NCI-H2081 (cell line): ENCODE measurements around the gene CEP131.

Experiments
- DNase-seq, 2 experiments: peaks; one replicate each; lab custom pipeline; 2025; lab: John Stamatoyannopoulos, UW

CEP131 gene

DNA sequence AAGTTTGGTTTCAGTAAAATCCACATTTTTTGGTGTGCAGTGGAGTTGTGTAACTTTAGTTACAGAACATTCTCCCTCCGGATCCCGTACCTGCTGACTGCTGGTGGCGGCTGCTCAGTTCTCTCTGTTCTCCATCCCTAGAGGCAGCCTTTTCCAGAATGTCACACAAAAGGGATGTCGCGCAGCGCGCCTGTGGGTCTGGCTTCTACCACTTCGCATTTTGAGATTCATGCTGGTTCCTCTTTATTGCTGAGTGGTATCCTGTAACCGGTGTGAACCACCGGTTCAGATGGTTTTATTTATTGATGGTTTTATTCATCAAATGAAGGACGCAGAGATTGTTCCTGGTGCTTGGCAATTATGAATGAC lies 981 bp upstream of the CEP131 start:
- peak in 1 of 2 experiments; percentile 26 for DNase-seq

DNA sequence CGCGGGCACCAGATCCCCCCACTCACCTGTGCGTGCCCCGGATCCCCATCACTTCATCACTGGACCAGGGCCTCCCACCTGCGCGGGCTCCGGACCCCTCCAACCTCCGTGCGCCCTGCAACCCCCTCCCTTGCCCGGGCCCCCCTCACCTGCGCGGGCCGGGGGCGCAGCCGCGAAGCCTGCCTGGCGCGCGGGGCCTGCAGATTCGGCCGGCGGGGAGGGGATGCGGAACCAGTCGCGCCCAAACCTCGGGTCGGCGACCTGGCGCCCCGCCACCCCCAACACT lies 202 bp downstream of the CEP131 start:
- no peak for DNase-seq

DNA sequence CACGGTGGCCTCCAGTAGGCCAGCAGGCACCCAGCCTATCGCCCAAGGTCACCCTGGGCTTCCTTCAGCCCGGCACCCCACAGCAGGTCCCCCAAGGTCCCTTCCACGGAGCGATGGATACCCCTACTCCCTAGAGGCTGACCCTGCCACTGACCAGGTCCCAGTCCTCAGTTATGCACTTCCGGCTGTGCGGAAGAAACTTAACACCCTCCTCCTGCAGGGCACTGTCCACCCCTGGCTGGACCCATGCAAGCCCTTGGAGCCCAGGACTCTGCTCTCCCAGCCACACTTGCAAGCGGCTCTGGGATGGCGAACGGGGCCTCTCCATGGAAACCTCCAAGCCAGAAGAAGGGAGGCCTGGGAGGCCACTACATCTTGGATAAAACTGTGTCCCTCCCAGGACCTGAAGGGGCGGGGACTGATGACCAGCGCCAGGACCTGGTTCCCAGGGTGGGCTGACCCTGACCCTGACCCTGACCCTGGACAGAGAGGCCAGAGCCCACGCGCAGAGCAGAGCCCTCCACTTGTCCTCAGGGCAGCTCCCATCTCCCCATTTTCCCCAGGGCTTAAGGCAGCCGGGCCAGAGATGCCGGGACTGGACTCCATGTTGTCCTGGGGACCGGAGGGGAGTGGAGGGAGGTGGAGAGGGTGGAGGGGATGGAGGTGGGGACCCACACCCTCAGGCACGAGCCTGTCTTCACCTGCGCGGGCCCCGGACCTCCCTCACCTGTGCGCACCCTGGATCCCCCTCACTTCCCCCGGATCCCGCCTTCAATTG lies 734 bp downstream of the CEP131 start:
- DNase-seq, result no peak

DNA sequence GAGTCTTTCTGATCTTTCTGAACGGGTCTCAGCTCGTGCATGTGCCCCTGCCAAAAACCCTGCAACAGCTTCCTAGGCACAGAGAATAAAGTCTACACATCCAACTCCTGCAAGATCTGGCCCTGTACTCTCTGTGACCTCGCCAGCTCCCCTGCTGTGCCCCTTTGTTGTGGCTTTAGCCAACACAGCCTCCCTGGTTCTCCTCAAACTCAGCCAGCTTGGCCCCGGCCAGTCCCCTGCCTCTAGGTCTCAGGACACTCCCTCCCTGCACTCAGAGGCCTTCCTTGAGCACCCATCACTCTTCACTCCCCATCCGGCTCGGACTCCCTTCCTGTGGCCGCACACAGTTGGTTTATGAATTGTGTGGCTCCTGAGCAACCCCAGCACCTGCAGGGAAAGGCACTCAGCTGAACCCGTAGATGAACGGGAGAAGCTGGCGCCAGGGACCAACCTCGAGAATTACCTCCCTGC lies 1.4 kb downstream of the CEP131 start:
- DNase-seq, result no peak

DNA sequence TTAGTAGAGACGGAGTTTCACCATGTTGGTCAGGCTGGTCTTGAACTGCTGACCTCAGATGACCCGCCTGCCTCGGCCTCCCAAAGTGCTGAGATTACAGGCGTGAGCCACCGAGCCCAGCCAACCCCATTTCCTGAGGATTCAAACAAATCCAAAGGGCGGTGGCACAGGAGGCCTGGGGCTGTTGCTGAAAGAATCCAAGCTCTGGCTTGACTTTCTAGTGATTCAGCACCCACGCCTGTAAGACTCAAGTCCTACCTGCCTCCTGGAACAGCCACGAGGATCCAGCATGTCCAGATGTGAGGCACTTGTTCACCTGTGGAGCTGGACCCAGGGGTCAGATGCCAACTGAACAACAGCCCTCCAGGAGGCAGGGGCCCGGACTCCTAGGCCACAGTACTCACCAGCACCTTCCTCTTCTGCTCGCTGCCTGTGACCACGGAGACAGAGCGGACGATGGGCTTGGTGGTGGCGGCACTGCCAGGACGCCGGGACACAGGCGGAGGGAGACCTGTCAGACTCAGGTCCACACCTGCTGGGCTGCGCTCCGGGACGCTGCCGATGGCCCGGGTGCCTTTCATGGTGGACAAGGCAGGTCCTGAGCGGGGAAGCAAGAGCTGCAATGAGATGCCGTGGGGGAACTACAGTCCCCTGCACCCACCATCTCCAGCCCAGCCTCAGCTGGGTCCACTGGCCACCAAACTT lies 3.1 kb downstream of the CEP131 start:
- DNase-seq, result no peak

DNA sequence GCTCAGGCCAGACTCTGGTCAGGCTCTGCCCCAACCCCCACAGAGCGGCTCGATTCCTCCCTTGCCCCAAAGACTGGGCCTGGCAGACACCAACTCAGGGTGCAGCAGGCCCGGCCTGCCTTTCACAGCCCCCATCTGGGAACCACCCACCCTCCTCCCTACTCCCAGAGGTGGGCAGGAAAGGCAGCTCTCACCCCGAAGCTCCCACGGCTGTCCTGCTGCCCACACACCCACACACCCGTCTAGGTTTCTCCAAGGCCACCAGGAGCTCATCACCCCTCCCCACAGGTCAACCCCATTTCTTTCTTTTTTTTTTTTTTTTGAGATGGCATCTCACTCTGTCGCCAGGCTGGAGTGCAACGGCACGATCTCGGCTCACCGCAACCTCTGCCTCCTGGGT lies 3.8 kb downstream of the CEP131 start:
- DNase-seq, result no peak

DNA sequence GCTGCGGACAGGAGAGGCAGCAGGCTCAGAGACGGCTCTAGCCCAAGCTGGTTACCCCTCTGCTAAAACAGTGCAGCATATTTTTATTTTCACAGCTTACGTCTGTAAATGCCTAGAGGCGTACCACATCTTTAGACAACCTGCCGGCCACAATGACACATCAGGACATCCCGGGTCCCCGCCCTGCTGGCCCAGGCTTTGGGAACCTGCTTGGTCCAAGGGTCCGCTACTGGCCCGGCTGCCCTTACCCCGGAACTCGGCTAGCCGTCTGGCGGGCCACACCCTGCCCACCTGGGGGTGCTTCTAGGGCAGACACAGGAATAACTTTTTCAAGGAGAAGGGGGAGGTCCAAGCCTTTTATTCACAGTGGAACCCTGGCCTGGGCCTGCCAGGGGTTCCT lies 4.3 kb downstream of the CEP131 start:
- no peak for DNase-seq

DNA sequence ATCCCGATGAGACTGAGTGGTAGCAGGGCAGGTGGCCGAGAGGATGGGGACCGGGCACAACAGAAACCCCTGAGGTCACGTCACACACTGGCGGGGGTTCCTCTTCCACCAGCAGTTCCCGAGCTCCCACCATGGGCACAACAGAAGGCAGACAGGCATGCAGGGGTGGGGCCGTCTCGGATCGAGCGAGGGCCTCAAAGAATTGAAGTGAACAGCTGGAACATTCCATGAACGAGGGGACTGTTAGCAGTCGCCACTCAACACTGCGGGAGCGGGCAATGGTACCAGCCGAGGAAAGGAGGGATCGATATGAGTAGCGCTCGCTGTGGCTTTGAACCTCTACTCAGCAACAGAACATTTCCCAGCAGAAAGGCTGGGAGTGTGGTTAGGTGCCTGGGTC lies 5.3 kb downstream of the CEP131 start:
- DNase-seq, result no peak

DNA sequence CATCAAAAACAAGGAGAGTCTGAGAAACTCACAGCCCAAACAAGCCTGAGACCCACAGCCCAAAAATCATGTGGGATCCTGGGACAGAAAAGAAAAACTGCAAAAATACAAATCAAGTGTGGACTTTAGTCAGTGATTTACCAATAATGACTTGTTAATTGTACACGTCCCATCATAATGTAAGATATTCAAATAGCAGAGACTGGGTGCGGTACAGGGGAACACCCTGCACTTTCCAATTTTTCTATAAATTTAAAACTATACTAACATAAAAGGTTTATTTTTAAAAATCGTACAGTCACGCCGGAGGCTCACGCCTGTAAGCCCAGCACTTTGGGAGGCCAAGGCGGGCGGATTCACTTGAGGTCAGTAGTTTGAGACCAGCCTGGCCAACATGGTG lies 8.8 kb downstream of the CEP131 start:
- DNase-seq, result no peak

DNA sequence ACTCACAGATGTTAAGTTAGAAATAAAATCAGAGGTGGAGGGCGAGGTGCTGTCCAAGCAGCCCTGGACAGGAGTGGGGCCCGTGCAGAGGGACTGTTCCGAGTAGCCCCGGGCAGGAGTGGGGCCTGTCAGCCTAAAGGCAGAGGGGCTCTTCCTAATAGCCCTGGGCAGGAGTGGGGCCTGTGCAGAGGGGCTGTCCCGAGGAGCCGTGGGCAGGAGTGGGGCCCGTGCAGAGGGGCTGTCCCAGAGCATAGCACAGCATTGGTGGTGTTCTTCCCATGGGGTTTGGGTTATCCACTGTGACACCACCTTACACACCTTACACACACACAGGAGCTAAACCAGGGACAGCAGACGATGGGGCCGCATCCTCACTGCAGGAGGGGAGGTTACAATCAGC lies 10.4 kb downstream of the CEP131 start:
- DNase-seq, result no peak

DNA sequence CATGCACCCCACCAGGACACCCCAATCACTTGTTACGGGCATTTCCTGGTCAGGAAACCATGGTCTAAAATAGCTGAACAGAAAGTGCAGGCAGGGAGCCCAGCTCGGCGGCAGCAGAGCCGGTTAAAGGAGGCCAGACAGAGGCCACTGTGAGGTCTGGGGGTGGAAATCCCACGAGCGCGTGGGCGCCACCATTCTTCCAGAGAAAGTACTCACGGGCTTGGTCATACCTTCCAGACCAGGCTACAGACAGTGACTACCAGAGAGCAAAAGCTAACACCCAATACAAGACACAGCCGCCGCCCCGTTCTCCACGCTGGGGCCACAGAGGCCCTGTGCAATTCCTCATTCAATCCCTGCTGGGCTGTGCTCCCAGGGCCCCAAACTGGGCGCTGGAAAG lies 11.9 kb downstream of the CEP131 start:
- no peak for DNase-seq

DNA sequence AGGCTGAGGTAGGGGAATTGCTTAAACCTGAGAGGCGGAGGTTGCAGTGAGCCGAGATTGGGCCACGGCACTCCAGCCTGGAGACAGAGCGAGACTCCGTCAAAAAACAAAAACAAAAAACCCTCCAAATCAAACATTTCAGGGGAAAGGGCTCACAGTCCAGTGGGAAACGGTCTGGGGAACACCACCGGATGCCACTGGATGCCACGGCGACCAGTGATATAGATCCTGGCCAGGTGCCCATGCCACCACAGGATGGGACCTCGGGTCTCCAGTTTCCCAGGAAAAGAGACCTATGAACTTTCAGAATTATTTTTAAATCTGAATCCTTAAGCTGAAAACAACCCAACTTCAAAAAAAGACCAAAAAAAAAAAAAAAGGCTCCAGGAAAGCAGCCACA lies 12.3 kb downstream of the CEP131 start:
- DNase-seq, result no peak

DNA sequence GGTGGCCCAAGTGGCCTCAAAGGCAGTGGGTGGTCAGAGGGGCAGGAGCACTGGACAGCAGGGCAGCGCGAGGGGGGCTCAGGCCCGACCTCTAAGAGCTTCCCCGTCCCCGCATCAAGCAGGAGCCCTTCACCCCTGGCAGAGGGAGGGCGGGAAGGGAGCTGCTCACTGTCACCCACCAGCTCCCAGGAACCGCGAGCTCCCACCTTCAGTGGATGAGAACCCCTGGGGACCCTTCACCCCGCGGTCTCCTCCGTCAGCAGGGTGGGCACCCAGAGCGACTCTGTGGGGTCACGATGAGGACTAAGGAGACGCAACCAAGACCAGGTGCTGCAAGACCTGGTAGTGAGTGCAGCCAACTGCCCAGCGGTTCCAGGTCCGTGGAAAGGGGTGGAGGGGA lies 13.6 kb downstream of the CEP131 start:
- DNase-seq, result no peak

DNA sequence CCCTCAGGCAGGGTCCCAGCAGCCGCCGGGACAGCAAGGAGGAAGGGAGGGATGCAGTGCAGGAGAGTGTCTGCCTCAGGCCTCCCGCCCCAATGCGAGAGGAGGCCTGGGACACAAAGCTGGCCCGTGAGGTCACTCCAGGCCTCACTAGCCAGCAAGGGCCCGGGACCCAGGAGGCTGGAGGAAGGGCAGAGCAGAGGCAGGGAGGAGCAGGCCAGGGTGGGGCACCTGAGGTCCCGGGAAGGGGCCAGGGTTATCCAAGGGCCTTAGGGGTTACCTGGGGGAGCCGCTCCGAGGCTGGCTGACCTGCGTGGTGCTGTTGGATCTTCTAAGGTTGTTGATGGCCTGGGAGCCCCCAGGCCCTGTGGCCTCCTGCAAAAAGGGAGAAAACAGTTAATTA lies 14.1 kb downstream of the CEP131 start:
- DNase-seq, result no peak

DNA sequence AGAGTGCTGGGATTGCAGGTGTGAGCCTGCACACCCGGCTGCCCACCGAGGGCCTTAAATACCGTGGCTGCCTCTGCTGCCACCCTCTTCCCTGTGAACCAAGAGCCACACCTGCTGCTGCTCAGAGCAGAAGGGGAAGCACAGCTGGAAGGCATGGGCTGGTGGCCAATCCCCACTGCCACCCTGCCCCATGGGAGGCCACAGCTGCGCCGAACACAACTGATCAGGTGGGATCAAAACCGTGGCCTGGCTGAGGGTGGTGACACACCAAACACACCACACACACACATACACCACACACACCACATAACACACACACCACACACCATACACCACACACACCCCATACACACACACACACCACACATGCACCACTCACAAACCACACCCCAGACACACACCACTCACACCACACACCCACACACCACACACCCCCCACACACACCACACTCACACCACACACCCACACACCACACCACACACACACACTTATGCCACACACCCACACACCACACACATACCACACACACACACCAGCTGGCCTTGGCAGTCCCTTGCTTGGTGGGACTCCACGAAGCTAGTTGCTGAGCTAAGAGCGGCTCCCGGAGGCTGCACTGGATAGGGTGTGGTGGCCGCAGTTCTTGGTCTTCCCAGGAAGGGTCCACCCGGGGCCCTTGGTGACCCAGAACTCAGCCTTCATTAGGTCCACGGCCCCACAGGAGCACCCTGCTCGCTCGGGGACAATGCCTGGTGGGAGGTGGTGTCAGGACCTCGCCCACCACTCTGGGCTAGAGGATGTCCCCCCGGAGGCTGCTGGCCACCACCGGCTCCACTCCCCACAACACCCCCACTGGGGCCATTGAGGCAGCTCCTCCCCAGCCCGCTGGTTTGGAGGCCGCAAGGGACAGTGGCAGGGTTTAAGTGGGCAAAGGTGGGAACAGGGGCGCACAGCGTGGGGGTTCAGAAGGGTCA lies 14.9 kb downstream of the CEP131 start:
- DNase-seq, result peak; percentile 60 to 84

DNA sequence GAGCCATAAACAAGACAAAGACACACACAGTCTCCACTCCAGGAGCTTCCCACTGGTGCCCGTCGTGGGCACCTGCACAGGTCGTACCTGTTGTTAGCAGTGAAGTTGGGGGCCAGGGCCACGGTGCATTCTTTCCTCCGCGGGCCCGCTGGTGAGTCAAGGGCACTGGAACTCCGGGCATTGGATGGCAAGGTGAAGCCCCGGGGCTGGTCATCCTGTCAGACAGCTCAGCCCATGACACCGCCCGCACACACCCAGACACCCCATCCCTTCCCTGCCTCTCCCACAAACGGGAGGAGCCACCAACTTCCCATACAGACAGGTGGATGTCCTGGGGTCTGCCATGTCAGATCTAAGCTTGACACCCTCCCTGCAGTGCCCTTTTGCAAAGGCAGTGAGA lies 16.1 kb downstream of the CEP131 start:
- no peak for DNase-seq

DNA sequence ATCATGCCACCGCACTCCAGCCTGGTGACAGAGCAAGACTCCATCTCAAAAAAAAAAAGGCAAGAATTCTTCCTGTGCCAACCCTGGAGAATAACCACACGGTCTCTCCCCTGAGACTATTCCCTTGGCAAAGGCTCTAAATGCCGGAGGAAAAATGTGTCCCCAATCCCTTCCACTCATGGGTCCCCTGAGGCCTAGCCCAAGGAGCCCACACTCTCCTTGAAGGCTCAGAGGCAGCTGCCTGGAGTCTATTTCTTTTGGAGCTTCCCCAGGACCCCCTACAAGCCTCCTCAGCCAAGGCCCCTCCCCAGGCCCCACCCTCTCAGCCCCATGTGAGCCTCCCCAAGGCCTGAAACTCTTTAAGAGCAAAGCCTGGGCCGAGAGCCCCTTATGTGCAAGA lies 16.6 kb downstream of the CEP131 start:
- DNase-seq, result no peak

DNA sequence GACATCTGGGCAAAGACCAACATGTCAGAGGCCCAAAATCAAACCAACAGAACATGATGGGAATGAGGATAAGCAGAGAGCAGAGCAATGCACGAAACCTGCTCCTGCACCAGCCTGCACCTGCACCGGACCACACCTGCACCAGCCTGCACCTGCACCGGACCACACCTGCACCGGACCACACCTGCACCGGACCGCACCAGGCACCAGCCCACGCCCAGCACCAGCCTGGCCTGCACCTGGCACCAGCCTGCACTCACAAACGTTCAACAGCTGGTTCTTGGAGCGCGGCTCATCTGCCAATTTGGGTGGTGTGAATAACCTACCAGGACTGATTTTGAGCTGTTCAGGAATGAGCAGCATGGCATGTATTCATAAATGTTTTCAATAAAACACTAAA lies 18.2 kb downstream of the CEP131 start:
- DNase-seq, result no peak

DNA sequence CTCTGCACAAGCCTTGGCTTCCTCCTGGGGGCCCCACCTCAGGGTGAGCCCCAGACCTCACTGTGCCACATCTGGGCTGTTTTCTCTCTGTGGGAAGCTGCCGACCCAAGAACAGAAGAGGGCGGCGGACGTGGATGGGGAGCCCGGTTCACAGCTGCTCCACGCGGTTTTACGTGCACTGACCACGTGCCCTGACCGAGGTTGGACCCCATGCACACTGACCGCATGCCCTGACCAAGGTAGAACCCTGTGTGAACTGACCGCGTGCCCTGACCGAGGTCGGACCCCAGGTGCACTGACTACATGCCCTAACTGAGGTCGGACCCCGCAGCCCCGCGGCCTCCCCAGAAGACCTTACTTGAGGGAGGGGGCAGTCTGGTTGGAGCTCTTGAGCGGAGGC lies 19.6 kb downstream of the CEP131 start:
- no peak for DNase-seq

DNA sequence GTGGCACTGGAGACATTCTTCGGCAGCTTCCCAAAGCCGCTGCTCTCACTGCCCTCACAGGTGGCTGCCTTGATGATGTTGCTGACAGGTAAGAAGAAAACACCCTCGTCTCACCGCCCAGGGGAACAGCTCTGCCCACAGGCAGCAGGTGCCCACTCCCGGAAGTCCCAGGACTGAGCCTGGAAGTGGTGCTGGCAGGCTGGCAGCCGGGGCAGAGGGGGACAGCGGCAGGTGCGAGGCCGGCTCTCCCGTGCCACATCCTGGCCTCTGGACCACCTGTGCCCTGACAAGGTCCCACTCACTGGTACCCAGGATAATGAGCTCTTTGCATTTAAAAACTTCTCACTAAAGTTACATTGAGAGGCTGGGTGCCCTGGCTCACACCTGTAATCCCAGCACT lies 20.4 kb downstream of the CEP131 start:
- DNase-seq, result no peak

DNA sequence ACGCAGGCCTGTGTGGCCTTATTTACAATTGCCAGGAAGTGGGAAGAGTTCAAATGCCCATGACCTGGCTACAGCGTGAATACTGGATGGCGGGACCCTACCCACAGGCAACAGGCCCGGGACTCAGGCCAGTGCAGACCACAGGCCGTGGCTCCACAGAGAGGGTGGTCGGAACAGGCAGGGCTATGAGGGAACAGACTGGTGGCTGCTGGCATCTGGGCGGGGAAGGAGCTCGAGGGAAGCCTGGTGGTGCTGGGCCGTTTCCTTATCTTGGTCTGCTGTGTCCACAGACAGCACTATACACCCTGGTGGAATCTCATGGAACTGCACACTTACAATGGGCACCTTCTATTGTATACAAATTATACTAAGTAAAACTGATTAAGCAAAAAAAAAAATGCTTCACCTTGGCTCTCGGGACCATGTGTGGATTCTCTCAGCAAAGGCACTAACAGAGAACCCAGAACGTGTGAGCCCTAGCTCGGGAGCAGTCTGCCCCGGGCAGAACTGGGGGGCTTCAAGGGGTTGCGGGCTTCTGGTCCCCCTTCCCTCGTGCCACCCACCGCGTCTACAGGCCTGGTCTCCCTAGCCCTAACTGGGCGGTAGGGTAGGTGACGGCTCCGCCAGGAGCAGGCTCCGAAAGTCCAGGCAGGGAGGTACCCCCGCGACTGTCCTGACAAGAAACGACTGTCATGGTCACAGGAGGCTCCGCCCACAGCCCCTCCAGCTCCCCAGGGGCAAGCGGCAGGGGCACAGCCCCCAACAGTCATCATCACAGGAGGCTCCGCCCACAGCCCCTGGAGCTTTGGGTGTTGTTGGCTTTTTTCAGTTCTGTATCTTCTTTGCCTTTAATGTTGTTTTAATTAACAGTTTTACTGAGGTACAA lies 21.8 kb downstream of the CEP131 start:
- DNase-seq, result peak; percentile 16 to 22

DNA sequence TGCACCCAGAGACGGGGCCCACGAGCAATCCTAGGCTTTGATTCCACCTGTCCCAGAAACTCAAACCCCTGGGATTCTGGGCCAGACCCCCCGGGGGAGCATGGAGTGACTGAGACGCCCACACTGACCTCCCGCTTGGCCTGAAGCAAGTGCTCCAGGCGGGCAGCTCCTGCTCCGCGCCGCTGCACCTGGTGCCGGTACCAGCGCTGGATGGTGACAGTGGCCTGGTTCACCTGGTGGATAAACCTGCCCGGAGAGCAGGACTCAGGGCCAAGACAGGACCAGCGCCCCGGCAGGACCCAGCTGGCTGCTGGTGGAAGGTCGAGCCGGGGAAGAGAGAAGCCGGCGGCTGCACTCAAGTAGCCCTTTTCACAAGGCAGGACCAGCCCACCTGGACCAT lies 22.6 kb downstream of the CEP131 start:
- no peak for DNase-seq
